GM10248 (cell line): Measurements from ENCODE around the gene NLRP9.

Experiments used
- CTCF ChIA-PET: fragments of 300-600 bp; sonication (Branson Sonifier 250); formaldehyde crosslinking; extraction: SDS; loops from one replicate; lab custom pipeline; 2021; ENCODE audit warnings: antibody characterized with exemption; lab: Yijun Ruan, JAX
- POLR2A ChIA-PET: fragments of 350-650 bp; sonication (Branson Sonifier 250); formaldehyde crosslinking; extraction: SDS; loops from one replicate; lab custom pipeline; 2020; ENCODE audit warnings: antibody characterized with exemption; lab: Yijun Ruan, JAX
- DNase-seq: peaks from one replicate; pipeline ENCODE4 v3.0.0; 2012; ENCODE audit errors: extremely low spot score
- TF ChIP-seq, protein P1 (sequence below): IDR thresholded peaks from 2 replicates; pipeline ENCODE4 v1.5.1; 2012; ENCODE audit warnings: mild to moderate bottlenecking, low read depth; ENCODE audit errors: extremely low read depth, missing control alignments, control extremely low read depth

NLRP9 gene

DNA sequence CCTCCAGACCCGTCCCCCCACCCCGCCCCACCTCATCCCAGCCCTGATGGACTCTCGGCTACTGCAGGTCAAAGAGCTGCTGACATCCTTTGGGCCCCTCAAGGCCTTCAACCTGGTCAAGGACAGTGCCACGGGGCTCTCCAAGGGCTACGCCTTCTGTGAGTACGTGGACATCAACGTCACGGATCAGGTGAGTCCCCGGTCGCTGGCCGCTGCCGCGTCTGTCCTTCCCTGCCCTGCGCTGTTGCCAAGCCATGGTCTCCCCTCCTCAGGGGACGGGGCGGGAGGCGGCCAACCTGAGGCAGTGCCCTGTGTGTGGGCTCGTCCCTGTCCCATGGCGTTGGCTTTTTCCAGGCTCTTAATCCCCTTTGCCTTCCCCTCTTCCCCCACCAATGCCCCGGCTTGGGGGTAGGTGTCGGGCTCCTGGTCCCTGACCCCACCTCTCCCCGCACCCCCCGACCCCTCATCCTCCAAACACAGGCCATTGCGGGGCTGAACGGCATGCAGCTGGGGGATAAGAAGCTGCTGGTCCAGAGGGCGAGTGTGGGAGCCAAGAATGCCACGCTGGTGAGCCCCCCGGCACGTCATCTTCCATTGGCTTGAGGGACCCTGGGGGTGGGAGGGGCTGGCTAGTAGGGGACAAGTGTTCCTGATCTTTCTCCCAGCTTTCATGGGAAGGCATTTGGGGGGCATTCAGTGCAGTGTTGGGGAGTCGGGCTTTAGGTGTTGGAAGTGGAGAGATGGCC lies 69.4 kb downstream of the NLRP9 start:
- no peak for DNase-seq
- TF ChIP-seq, protein P1, sequence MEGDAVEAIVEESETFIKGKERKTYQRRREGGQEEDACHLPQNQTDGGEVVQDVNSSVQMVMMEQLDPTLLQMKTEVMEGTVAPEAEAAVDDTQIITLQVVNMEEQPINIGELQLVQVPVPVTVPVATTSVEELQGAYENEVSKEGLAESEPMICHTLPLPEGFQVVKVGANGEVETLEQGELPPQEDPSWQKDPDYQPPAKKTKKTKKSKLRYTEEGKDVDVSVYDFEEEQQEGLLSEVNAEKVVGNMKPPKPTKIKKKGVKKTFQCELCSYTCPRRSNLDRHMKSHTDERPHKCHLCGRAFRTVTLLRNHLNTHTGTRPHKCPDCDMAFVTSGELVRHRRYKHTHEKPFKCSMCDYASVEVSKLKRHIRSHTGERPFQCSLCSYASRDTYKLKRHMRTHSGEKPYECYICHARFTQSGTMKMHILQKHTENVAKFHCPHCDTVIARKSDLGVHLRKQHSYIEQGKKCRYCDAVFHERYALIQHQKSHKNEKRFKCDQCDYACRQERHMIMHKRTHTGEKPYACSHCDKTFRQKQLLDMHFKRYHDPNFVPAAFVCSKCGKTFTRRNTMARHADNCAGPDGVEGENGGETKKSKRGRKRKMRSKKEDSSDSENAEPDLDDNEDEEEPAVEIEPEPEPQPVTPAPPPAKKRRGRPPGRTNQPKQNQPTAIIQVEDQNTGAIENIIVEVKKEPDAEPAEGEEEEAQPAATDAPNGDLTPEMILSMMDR: no peak
- POLR2A ChIA-PET: interaction anchor here (0.7 kb wide), 1 partner anchor 12 kb away, joined by 3 read pairs; no protein-coding TSS in a partner anchor
- CTCF ChIA-PET: interaction anchor here (1.7 to 2.9 kb wide), 2 partner anchors 14 to 36 kb away, joined by 7 to 8 read pairs; no protein-coding TSS in a partner anchor

DNA sequence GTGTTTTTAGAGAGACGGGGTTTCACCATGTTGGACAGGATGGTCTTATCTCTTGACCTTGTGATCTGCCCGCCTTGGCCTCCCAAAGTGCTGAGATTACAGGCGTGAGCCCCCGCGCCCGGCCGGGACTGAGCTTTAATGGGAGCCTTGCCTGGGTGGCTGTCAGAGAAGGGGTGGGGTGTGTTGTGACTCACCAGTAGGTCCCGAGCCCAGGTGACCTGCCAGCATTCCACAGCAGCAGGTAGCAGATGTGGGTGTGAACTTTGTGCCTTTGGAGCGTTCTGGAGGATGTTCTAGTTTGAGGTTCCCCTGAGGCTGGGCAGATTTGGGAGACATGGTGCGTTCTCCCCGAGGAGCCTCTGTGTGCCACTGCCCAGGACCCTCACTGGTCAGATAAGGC lies 70.2 kb downstream of the NLRP9 start:
- ChIA-PET CTCF (interaction anchor here (0.9 to 2.9 kb wide), 3 partner anchors 11 to 35 kb away, joined by 3 to 8 read pairs (median 7); no protein-coding TSS in a partner anchor), POLR2A (no interaction called here)
- DNase-seq: no peak
- TF ChIP-seq, protein P1: no peak

DNA sequence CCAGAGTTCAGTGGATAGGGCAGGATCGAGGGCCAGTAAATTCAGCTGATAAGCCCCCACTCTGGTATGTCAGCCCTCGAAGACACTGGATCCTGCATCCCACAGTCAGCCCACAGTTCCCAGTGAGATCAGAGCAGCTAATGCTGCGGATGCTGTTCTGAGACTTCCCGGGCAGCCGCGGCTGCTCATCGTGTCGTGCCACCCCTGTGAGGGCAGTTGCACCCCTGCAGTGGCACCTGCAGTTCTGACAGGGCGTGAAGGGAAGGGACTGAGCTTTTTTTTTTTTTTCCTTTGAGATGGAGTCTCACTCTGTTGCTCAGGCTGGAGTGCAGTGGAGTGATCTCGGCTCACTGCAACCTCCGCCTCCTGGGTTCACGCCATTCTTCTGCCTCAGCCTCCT lies 70.7 kb downstream of the NLRP9 start:
- TF ChIP-seq, protein P1: no peak
- DNase-seq: no peak
- ChIA-PET POLR2A (interaction anchor here (0.6 kb wide), 1 partner anchor 10 kb away, joined by 6 read pairs; no protein-coding TSS in a partner anchor), CTCF (interaction anchor here (0.9 to 2.9 kb wide), 2 partner anchors 11 to 13 kb away, joined by 3 to 8 read pairs; no protein-coding TSS in a partner anchor)

GRCh38 chr19:55667006-55667381 lies 71.2 kb downstream of the NLRP9 start:
- DNase-seq: no peak
- TF ChIP-seq, protein P1: no peak
- CTCF ChIA-PET: interaction anchor here (2.9 kb wide), 1 partner anchor 13 kb away, joined by 8 read pairs; no protein-coding TSS in a partner anchor
- POLR2A ChIA-PET: interaction anchor here (0.6 kb wide), 1 partner anchor 9 kb away, joined by 6 read pairs; no protein-coding TSS in a partner anchor

GRCh38 chr19:55666343-55667005 lies 71.7 kb downstream of the NLRP9 start:
- TF ChIP-seq, protein P1: no peak
- ChIA-PET POLR2A (no interaction called here), CTCF (interaction anchor here (1.4 to 2.9 kb wide), 3 partner anchors 10 to 34 kb away, joined by 3 to 8 read pairs (median 5); no protein-coding TSS in a partner anchor)
- DNase-seq: no peak

DNA sequence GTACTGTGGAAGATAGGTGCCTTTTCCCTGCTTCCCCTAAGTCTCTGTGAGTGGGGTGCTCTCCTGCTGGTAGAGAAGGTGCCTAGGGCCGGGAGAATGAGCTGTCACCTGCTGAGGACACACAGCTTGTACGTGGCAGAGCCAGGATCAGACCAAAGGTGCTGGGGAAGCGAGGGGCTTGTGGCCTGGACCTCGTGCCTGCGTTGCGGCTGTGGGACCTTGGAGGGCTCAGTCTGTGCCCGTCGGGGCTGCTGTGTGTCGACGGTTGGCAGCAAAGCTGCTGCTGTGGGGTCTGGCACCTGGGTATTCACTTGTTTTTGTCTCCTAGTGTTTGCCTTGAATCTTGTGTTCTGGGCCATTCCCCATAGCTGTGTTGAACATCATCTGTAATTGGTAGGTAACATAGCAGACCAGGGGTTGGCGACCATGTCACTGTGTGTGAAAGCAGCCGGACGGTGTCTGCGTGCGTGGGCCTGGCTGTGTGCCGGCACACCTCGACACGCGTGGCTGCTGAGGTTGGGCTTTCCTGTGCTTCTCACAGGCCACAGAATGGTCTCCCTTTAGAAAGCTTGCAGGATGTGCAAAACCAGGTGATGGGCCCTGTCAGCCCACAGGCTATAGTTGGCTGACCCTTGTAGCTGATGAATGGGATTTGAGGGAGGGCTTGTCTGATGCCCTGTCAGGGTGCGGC lies 74.2 kb downstream of the NLRP9 start:
- TF ChIP-seq, protein P1: no peak
- POLR2A ChIA-PET: interaction anchor here (0.8 kb wide), 1 partner anchor 10 kb away, joined by 4 read pairs; no protein-coding TSS in a partner anchor

More for the DNA sequence above, 74.2 kb downstream of the NLRP9 start:
- CTCF ChIA-PET: interaction anchor here (1.3 to 3.3 kb wide), 2 partner anchors 9 to 32 kb away, joined by 3 to 14 read pairs; partner anchors contain the start of gene U2AF2
- no peak for DNase-seq
